HFF-Myc (cell line): ENCODE data around the gene UQCC2.

Experiments
- DNase-seq: peaks from one replicate; pipeline ENCODE4 v3.0.0-alpha.2; 2011; ENCODE audit warnings: low read depth; ENCODE audit errors: extremely low read depth
- H3K4me3 ChIP-seq: replicated peaks from 2 replicates; pipeline ENCODE4 v1.5.1; 2011; ENCODE audit warnings: low read depth, mild to moderate bottlenecking, control low read depth, low read length
- TF ChIP-seq, protein P1 (sequence below): IDR thresholded peaks from 2 replicates; pipeline ENCODE4 v1.5.1; 2012; ENCODE audit warnings: mild to moderate bottlenecking, low read depth, low read length, control low read depth; ENCODE audit errors: missing control alignments

Gene UQCC2

DNA sequence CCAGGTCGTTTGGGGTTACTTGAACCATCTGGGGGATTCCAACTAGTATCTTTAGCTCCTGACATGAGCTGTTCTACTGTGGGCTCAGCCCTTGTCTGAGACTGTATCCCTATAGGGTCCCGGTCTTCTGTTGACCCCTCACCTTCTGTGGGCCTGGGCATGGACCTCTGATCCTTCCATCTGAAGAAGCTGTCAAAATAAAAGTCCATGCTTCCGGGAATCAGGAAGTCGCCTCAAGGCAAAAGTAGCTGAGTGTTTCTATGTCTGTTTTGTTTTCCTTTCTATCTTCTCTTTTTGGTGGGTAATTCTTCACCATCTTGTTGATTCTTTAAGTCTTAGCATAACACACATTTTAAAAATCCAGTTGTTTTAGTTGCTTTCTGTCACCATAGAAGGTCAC is 60.1 kb downstream of the UQCC2 start:
- DNase-seq, result no peak
- TF ChIP-seq, protein P1, sequence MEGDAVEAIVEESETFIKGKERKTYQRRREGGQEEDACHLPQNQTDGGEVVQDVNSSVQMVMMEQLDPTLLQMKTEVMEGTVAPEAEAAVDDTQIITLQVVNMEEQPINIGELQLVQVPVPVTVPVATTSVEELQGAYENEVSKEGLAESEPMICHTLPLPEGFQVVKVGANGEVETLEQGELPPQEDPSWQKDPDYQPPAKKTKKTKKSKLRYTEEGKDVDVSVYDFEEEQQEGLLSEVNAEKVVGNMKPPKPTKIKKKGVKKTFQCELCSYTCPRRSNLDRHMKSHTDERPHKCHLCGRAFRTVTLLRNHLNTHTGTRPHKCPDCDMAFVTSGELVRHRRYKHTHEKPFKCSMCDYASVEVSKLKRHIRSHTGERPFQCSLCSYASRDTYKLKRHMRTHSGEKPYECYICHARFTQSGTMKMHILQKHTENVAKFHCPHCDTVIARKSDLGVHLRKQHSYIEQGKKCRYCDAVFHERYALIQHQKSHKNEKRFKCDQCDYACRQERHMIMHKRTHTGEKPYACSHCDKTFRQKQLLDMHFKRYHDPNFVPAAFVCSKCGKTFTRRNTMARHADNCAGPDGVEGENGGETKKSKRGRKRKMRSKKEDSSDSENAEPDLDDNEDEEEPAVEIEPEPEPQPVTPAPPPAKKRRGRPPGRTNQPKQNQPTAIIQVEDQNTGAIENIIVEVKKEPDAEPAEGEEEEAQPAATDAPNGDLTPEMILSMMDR, result no peak
- no peak overlapping the region for H3K4me3 ChIP-seq
